ENCODE data around the gene SUSD4.

GRCh38 chr1:223297800-223298199 lies 66.2 kb downstream of the SUSD4 start:
- no peak for TF ChIP-seq CTCF (IDR thresholded peaks at IDR 0.05)
- no peak for TF ChIP-seq POLR2A (IDR thresholded peaks at IDR 0.05)
- no peak for TF ChIP-seq POLR2AphosphoS5 (IDR thresholded peaks at IDR 0.05)

Measured in prostate gland (tissue), 2 donors.